ENCODE results near the gene RHOBTB1. TPM values are rescaled to one million over a fixed set of nuclear protein-coding genes. Genes with fewer than 3 reads are reported as not detected.

Gene RHOBTB1, protein sequence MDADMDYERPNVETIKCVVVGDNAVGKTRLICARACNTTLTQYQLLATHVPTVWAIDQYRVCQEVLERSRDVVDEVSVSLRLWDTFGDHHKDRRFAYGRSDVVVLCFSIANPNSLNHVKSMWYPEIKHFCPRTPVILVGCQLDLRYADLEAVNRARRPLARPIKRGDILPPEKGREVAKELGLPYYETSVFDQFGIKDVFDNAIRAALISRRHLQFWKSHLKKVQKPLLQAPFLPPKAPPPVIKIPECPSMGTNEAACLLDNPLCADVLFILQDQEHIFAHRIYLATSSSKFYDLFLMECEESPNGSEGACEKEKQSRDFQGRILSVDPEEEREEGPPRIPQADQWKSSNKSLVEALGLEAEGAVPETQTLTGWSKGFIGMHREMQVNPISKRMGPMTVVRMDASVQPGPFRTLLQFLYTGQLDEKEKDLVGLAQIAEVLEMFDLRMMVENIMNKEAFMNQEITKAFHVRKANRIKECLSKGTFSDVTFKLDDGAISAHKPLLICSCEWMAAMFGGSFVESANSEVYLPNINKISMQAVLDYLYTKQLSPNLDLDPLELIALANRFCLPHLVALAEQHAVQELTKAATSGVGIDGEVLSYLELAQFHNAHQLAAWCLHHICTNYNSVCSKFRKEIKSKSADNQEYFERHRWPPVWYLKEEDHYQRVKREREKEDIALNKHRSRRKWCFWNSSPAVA
- 10 to 100 TPM in 9 of 10 donors, 1 to 10 TPM in 1; 7.9 to 20.5 (median 13.4) TPM for total RNA-seq
- polyA plus RNA-seq = 1 to 10 TPM; 4.3 to 7.1 TPM
- long read RNA-seq, donor 1, full-length matches to known transcripts = 13 of 24 reads
- long read RNA-seq, donor 1, partial matches to known transcripts = 4 of 24 reads
- long read RNA-seq, donor 1, other reads (novel, unspliced or antisense) = 7 of 24 reads
- long read RNA-seq, donor 2, full-length matches to known transcripts = 14 of 38 reads
- long read RNA-seq, donor 2, partial matches to known transcripts = 15 of 38 reads
- long read RNA-seq, donor 2, other reads (novel, unspliced or antisense) = 9 of 38 reads
- long read RNA-seq, donor 3, partial matches to known transcripts = 3 of 10 reads
- long read RNA-seq, donor 3, other reads (novel, unspliced or antisense) = 7 of 10 reads

DNA sequence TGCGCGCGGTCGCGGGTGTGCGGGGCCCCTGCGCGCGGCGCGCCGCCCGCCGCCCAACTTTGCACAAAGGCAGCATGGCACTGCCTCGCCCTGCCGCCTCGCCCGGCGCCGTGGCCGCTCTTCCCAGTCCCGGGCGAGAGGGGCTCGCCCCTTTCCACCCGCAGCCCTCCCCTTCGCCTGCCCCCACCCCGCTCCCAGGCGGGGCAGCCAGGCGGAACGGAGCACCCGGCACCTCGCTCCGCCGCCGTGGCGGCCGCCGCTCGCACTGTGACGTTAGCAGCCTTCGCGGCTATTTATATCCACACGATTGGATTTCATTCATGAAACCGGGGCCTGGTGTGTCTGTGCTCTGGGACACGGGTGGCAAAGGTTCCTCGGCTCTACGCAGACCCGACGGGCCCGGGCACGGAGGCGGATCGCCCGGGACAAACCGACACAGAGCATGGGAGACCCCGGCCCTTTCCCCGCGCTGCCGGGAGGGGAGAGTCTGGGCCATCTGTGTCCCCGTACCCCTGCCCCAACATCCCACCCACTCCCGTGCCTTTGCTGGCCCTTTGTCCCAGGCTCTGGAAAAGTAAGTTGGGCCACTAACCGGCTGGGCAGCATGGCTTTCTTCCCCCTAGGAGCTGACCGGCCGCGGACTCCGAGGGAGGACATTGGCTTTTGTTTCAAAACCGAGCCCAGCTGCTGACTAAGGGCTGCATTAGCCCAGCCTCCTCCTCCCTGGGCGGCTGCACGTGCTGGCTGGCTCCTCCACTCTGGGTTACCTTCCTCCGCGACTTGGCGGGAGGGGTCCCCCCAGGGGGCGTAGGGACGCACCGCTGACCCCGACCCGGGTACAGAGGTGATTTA is at the start of gene RHOBTB1:
Gene RHOBTB1 (minus strand): TSS at position 128 of the 852 bp plus-strand sequence. CDS start 32,643 bp downstream, outside the sequence.
- TF ChIP-seq, protein P1, sequence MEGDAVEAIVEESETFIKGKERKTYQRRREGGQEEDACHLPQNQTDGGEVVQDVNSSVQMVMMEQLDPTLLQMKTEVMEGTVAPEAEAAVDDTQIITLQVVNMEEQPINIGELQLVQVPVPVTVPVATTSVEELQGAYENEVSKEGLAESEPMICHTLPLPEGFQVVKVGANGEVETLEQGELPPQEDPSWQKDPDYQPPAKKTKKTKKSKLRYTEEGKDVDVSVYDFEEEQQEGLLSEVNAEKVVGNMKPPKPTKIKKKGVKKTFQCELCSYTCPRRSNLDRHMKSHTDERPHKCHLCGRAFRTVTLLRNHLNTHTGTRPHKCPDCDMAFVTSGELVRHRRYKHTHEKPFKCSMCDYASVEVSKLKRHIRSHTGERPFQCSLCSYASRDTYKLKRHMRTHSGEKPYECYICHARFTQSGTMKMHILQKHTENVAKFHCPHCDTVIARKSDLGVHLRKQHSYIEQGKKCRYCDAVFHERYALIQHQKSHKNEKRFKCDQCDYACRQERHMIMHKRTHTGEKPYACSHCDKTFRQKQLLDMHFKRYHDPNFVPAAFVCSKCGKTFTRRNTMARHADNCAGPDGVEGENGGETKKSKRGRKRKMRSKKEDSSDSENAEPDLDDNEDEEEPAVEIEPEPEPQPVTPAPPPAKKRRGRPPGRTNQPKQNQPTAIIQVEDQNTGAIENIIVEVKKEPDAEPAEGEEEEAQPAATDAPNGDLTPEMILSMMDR (IDR thresholded peaks at IDR 0.05) = no peak
- H3K4me1 ChIP-seq = peaks cover 3 to 44% (median 28%) of the 10 kb centered on the region in 9 donors
- no peaks in the 10 kb centered on the region for H3K27me3 ChIP-seq
- ATAC-seq (peak; percentile 91 to 95 (median 92)), DNase-seq (peak; percentile 81 to 82)
- peak within 1 kb of the TSS; percentile 72 to 98 (median 86) for H3K4me3 ChIP-seq
- H3K9me3 ChIP-seq = no peaks in the 10 kb centered on the region
- 0 to 1% methylated on average over 77 of the region's 77 CpGs for WGBS, 2 donors
- intact Hi-C loops (cut with DNase I) = loop anchor here in 7 of 10 donors (5.0 to 10.0 kb wide), 8 partner anchors 37 to 127 kb away; no protein-coding TSS in a partner anchor
- H3K27ac ChIP-seq = peak within 1 kb of the TSS; percentile 93 to 100 (median 98)
- H3K36me3 ChIP-seq = peaks cover 0 to 5% (median 0%) of the 10 kb centered on the region in 9 donors

DNA sequence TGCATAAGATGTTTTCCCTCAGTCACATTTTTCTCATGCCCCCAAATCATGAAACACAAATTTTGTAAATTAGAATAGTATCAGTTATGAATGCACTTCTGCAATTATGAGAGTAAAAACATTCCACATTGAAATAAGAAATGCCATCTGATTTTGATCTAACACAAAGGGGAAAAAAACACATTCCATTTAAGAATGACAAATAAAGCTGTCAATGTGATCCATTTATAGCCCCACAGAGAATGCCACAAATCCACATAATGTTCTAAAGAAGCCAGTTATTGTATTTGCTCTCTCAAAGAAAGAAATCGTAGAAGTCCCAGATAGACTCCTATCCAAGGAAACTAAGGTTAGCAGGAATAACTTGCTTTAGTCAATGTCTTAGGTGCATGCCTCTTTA is 48.7 kb upstream of the RHOBTB1 start:
- Histone ChIP-seq H3K36me3 (no peaks in the 10 kb centered on the region), H3K27ac (no peak overlapping the region), H3K4me1 (no peaks in the 10 kb centered on the region), H3K9me3 (peaks cover 0 to 4% (median 0%) of the 10 kb centered on the region in 11 donors), H3K4me3 (no peak overlapping the region), H3K27me3 (no peaks in the 10 kb centered on the region)
- TF ChIP-seq, protein P1 (IDR thresholded peaks at IDR 0.05) = no peak
- intact Hi-C loops (cut with DNase I) = loop anchor here in 1 of 10 donors (5.0 kb wide), 1 partner anchor 215 kb away; no protein-coding TSS in a partner anchor
- DNase-seq = no peak
- ATAC-seq = no peak
- WGBS, 2 donors = 87 to 91% methylated on average over 1 of the region's 1 CpG

DNA sequence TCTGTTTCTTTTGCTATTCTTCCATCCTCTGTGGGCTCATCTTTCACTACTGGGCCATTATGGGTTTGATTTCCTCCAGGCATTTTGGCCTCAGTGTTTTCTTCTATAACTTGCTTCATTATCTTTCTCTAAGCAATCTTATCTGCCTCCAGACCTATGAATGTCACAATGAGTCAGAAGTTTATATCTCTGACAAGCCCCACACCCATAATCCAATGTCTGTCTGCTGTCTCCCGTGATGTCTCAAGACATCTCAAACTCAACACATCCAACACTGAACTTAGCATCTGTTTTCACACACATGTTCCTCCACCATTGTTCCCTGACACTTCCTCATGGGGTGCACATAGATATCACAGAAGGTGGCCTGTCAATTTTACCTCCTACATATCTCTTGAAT is 46.7 kb upstream of the RHOBTB1 start:
- Histone ChIP-seq H3K4me1 (peaks cover 0 to 6% (median 0%) of the 10 kb centered on the region in 9 donors), H3K4me3 (no peak overlapping the region), H3K36me3 (no peaks in the 10 kb centered on the region), H3K27ac (no peak overlapping the region), H3K27me3 (no peaks in the 10 kb centered on the region), H3K9me3 (peaks cover 0 to 4% (median 0%) of the 10 kb centered on the region in 11 donors)
- ATAC-seq (no peak), DNase-seq (no peak)
- 85% methylated on average over 1 of the region's 1 CpG for WGBS, 2 donors
- TF ChIP-seq, protein P1 (IDR thresholded peaks at IDR 0.05) = no peak
- intact Hi-C loops (cut with DNase I) = loop anchor here in 1 of 10 donors (5.0 kb wide), 1 partner anchor 217 kb away; no protein-coding TSS in a partner anchor
